NCI-H748 (cell line): ENCODE data around the gene TOR1B.

ENCODE experiments used
- DNase-seq: peaks from one replicate; lab custom pipeline; 2025; ENCODE audit not compliant: unreplicated experiment; lab: John Stamatoyannopoulos, UW

The TOR1B gene

DNA sequence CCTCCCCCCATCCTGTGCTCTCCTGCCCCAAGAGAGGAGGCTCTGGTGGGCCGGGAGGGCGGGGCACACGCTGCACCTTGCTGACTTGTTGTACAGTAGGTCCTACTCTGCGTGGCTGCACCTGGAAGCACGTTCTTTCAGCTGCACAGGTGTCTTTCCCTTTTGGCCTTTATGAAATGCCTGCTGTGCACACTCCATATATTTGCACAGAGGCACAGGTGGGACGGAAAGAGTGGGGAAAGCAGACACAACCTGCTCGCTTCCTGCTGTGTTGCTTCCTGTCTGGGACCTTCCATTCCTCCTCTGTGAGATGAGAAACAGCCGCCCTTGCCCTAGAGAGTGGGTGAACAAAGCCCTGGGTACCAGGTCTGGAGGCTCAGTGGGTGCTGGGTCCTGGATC is 37.0 kb downstream of the TOR1B start:
- peak; percentile 99 for DNase-seq

DNA sequence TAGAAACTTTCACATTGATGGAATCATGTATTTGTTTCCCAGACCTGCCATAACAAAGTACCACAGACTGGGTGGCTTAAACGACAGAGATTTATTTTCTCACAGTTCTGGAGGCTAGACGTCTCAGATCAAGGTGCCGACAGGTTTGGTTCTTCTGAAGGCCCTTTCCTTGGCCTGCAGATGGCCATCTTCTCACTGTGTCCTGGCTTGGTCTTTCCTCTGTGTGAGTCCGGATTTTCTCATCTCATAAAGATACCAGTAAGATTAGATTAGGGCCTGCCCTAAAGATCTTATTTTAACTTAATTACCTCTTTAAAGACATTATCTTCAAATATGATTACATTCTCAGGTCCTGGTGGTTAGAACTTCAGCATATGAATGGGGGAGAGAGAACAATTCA is 38.1 kb downstream of the TOR1B start:
- DNase-seq, result no peak

DNA sequence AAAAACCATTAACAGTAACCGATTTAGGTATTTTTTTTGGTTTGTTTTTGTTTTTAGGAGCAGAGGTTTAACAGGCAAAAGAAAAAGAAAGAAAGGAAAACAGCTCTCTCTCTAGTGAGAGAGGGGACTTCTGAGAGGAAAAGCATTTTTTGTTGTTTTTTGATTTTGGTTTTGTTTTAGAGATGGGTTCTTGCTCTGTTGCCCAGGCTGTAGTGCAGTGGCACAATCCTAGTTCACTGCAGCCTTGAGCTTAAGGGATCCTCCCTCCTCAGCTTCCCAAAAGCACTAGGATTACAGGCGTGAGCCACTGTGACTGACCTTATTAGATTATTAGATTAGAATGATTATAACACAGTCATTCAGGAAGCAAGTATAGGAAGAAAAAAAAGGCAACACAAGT is 42.4 kb downstream of the TOR1B start:
- no peak for DNase-seq

DNA sequence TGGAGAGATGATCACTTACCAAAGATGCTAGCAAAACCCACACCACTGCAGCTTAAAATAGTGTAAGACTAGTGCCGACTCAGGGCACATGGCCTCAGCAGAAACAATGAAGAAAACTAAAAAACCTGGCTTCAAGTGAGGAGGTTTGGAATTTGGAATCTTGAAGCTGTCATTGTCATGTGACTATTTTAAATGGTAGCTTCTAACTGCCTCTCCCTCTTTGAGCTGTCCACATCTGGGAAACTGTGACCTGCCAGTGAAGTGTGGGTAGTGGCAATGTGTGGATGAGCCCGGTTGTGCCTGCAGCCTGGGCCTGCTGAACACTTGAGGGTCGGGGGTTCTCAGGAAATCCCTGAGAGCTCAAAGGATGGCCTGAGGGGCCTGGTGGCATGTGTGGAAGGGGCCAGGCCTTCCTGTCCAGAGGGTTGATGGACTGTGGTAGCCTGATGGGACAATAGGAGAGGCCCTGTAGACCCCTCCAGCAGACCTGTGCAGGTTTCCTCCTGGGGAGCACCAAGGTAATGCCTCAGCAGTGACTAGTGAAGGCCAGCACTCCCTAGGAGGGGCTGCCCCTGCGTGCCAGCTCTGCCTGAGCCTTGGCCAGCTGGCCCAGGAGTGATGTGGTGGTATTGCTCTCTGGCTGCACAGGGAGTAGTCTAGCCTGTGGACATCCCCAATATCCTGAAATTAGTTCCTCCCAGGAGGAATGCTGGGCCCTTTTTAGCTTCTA is 45.9 kb downstream of the TOR1B start:
- DNase-seq, result no peak

DNA sequence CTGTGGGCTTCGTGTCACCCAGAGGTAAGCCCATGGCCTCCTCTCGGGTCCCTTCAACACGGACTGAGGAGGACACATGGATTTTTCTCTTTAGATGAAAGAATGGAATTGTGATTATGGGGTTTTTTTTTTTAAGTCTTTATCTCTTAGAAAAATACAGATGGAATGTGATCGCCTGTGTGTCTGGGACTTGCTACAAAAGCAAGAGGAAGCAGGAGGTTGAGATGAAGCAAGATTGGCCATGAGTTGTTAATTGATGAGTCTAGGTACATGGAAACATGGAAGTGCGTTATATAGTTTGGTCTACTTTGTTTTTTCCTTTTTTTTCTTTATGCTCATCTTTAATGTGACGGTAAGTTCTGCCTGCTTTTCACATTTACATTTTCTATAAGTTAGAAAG is 46.9 kb downstream of the TOR1B start:
- DNase-seq, result no peak

DNA sequence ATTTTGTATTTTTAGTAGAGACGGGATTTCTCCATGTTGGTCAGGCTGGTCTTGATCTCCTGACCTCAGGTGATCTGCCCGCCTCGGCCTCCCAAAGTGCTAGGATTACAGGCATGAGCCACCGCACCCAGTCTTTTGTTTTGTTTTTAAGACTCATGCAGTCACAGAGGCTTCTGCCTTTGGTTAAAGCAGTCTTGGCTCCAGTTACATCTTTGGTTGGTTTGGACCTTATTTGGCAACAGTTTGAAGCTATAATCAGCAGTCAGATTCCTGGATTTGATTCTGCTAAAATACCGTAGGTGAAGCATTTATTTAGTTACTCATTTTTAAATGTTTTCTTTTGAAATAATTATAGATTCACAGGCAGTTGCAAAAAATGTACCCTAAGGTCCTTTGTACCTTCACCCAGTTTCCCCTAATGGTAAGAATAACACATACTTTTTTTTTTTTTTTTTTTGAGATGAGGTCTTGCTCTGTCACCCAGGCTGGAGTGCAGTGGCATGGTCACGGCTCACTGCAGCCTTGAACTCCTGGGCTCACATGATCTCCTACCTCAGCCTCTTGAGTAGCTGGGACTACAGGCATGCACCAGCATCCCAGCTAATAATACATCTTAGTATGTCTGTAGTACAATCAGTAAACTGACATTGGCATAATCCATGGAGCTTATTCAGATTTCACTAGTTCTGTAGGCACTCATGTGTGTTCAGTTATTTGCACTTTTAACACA is 48.0 kb downstream of the TOR1B start:
- no peak for DNase-seq

DNA sequence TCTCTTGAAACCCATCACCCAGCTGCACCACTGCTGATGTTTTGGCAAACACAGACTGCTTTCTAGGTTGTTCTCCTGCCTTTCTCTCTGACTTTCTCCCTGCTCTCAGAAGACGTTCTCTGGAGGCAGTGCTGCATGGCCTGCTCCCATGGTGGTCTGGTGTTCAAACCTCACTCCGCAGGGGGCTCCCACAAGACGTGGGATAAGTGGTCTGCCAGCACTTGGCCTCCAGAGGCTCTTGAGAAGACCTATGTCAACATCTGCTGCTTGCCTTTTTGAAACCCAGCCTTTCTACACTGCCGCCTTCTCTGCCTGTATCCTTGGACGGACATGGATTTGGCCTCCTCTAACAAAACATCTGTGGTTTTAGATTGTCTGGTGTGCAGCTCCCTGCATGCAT is 48.8 kb downstream of the TOR1B start:
- DNase-seq, result no peak

DNA sequence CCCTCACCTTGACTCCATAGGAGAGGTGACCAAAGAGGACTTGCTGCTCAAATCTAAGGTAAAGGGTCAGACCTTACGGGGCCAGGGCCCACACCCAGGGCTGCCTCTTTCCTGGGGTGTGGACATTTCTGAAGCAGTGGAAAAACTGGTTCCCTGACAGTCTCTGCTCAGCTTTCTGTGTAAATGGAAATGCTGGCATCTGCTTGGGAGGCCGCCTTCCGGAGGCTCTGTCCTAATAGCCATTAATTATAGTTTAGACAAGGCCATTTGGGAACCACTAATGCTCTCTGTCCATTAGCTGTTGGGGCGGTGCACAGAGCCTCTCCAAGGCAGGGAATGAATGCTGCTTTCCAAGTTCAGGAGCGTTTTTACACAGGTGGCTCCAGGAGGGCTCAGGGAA is 49.6 kb downstream of the TOR1B start:
- DNase-seq, result peak; percentile 28

DNA sequence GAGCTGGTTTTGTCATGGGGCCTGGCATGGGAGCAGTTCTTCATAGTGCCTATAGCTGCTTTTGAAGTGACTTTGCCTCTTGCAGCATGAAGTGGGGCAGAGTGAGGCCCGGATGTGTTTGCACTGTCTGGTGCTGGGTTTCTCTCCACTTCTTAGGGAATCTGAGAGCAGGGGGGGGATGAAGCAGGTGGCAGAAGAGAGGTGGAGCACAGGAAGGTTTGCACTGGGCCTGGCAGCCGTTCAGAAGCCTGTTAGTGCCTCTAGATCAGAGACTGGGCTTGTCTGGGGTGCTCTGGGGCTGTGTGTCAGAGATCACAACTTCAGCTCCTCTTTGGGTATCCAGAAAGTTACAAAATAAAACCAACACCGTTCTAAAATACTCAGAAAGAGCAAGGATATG is 50.6 kb downstream of the TOR1B start:
- no peak for DNase-seq

DNA sequence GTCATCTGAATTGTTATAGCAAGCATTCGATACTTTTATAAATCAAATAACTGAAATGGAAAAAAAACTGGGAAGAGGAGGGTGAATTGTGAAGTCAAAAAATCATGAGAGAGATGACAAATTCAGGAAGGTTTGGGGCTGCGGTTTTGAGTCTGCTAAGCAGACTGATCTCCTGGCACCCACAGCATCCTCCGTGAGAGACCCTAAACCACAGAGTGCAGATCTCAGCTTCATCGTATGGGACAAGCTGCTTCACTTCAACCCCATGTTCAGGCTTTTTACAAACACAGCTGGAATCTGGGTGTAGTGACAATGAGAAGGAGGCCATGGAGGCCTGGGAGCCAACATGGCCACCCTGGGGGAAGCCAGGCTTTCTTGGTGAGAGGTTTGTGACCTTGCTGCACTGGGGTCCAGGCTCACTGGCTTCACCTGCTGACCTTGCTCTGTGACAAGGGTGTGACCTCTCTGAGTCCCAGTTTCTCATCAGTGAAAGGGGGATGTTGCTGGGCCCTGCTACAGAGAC is 51.7 kb downstream of the TOR1B start:
- no peak for DNase-seq

DNA sequence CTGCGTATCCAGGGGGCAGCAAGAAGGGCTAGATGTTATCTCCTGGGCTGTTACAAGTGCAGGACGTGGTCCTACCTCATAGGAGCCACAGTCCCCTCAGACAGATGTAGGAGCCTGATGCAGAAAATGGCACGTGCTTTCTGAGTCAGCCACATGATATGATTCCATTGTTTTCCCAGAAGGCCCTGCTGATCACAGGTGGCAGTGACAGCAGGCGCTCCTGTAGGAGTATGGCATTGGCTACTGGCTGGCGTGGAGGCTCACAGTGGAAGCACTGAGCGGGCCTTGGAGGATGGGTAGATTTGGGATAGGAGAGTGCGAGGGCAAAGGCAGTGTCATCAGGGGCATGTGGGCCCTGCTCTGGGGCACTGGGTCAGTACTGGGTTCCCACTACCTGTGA is 54.2 kb downstream of the TOR1B start:
- DNase-seq, result no peak

DNA sequence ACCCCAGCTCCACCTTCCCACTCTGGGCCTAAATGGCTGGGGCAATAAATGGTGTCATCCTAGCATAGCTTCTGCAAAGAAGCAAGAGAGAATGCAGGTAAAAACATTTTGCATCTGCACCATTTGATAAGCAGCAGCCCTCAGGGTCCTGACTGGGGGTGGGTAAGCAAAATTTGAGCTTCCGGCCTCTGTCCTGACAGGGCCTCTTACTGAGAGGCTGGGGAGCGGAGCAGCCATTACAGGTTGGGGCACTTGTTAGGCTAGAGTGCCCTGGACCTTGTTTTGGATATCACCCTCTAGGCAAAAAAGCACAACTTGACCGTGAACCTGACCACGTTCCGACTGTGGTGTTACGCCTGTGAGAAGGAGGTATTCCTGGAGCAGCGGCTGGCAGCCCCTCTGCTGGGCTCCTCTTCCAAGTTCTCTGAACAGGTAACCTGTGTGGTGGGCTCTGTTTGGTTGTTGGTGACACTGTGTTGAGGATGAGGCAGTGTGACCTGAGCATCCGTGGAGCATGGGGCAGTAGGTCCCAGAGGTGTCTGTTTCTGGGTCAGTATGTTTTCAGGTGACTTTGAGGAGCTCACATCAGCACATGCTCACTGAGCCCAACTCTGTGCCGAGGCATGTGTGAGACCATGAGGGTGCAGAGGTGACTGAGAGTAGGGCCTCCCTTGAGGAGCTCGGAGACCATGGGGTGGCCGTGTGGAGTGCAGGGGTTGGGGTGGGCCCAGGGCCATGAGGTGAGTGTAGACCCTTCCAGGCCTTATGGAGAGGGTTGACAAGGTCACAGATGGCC is 55.4 kb downstream of the TOR1B start:
- DNase-seq, result no peak
